K562 (cell line): ENCODE results near the gene SOWAHC. TPM values are rescaled to one million over a fixed set of nuclear protein-coding genes. Genes with fewer than 3 reads are reported as not detected.

Experiments
- ATAC-seq: fragments of 200-7000 bp; cut with Tn5 transposase; 3 replicates; pipeline ENCODE4 v1.9.1; 2020; ENCODE audit warnings: moderate library complexity
- BruUV-seq: library from RNA; stranded (reverse); fragments of 400-500 nt; replicated peaks from 2 replicates; lab custom pipeline; 2021; lab: Mats Ljungman, UMichigan
- CTCF ChIA-PET: fragments of 300-600 bp; formaldehyde crosslinking; extraction: SDS; loops from one replicate; lab custom pipeline; 2021; ENCODE audit warnings: low intra/inter-chr PET ratio; lab: Yijun Ruan, JAX
- POLR2A ChIA-PET: fragments of 300-600, 350-650 bp; sonication (Branson Sonifier 250); formaldehyde crosslinking; extraction: SDS; loops from one replicate; lab custom pipeline; 2021; ENCODE audit warnings: antibody characterized with exemption, inconsistent platforms; lab: Yijun Ruan, JAX
- DNase-seq, 4 experiments: peaks; one replicate each; pipeline versions ENCODE4 v3.0.0 to v3.0.0-alpha.2; 2011 to 2018; ENCODE audit warnings: low spot score in 3 of 4, mixed read lengths in 3 of 4; ENCODE audit errors: extremely low read depth in 1 of 4
- FAIRE-seq: peaks from 2 replicates; lab custom pipeline; 2011; peaks lifted over from hg19 to GRCh38; lab: Jason Lieb, UNC
- H2AFZ ChIP-seq: 2 replicates; pipeline ENCODE4 v1.6.0; 2011; ENCODE audit warnings: low read depth, low read length, control low read depth, inconsistent platforms
- H3K27ac ChIP-seq: fragments of 200-600 bp; 3 replicates; pipeline ENCODE4 v1.8.0; 2011; ENCODE audit warnings: low read depth, mild to moderate bottlenecking, control low read depth, inconsistent platforms, low read length, moderate library complexity, mixed read lengths; ENCODE audit errors: extremely low read depth
- H3K27me3 ChIP-seq, 2 experiments: fragments of 300-600 bp in 1 of 2; 2 replicates in 1 of 2; 3 replicates in 1 of 2; pipeline versions ENCODE4 v1.6.0 to v1.8.0; 2011; ENCODE audit warnings: inconsistent platforms in 2 of 2, low read length in 2 of 2, mild to moderate bottlenecking in 1 of 2, mixed read lengths in 1 of 2, moderate library complexity in 1 of 2; ENCODE audit not compliant: control insufficient read depth in 2 of 2, insufficient read depth in 2 of 2
- H3K36me3 ChIP-seq: fragments of 300-600 bp; 3 replicates; pipeline ENCODE4 v1.8.0; 2011; ENCODE audit warnings: mild to moderate bottlenecking, low read length, inconsistent platforms; ENCODE audit not compliant: control insufficient read depth, insufficient read depth
- H3K4me1 ChIP-seq, 2 experiments: fragments of 200-600 bp in 1 of 2; replicated peaks in 1 of 2; 2 replicates in 1 of 2; 3 replicates in 1 of 2; pipeline versions ENCODE4 v1.5.1 to v1.8.0; 2011; ENCODE audit warnings: inconsistent platforms in 2 of 2, low read length in 2 of 2, mild to moderate bottlenecking in 1 of 2, mixed read lengths in 1 of 2, moderate library complexity in 1 of 2; ENCODE audit not compliant: control insufficient read depth in 2 of 2, insufficient read depth in 2 of 2
- H3K4me2 ChIP-seq: 2 replicates; pipeline ENCODE4 v1.6.1; 2011; ENCODE audit warnings: low read length, control low read depth, inconsistent platforms, mixed read lengths; ENCODE audit not compliant: insufficient read depth
- H3K4me3 ChIP-seq: fragments of 200-600 bp; sonication (generic), shearing (Covaris generic); 2 replicates; pipeline ENCODE4 v1.5.1; 2016; ENCODE audit warnings: control low read depth, inconsistent platforms
- H3K79me2 ChIP-seq: fragments of 200-600 bp; 3 replicates; pipeline ENCODE4 v1.8.0; 2011; ENCODE audit warnings: low read length, inconsistent platforms; ENCODE audit not compliant: control insufficient read depth, insufficient read depth
- H3K9ac ChIP-seq, 2 experiments: 2 replicates each; pipeline versions ENCODE4 v1.6.0 to v1.6.1; 2011; ENCODE audit warnings: low read depth in 2 of 2, low read length in 2 of 2, control low read depth in 1 of 2, inconsistent platforms in 1 of 2, mild to moderate bottlenecking in 1 of 2, mixed read lengths in 1 of 2; ENCODE audit not compliant: insufficient read depth in 1 of 2
- H3K9me1 ChIP-seq: one replicate; pipeline ENCODE4 v1.6.0; 2011; ENCODE audit warnings: inconsistent platforms, mild to moderate bottlenecking, low read length, moderate library complexity; ENCODE audit not compliant: control insufficient read depth, insufficient read depth
- H3K9me3 ChIP-seq: replicated peaks from 2 replicates; pipeline ENCODE4 v1.5.1; 2011; ENCODE audit warnings: low read depth, low read length, inconsistent platforms; ENCODE audit not compliant: control insufficient read depth, insufficient read depth
- H4K20me1 ChIP-seq: replicated peaks from 2 replicates; pipeline ENCODE4 v1.6.1; 2011; ENCODE audit warnings: low read length, inconsistent platforms, mixed read lengths; ENCODE audit not compliant: control insufficient read depth, insufficient read depth
- ADNP ChIP-seq: fragments of 200-800 bp; sonication (Bioruptor generic); IDR thresholded peaks from 2 replicates; pipeline ENCODE4 v1.6.1; 2016; ENCODE audit warnings: missing genetic modification characterization, missing compliant biosample characterization
- ARID1B ChIP-seq: fragments of 450-650 bp; IDR thresholded peaks from 2 replicates; pipeline ENCODE4 v1.6.1; 2016; ENCODE audit warnings: antibody characterized with exemption, mild to moderate bottlenecking, inconsistent platforms
- CHD4 ChIP-seq: fragments of 200-600 bp; sonication (generic); IDR thresholded peaks from 3 replicates; pipeline ENCODE4 v1.6.1; 2012; ENCODE audit warnings: low read depth, mild to moderate bottlenecking, mixed read lengths, low read length, inconsistent platforms; ENCODE audit not compliant: insufficient read depth, insufficient replicate concordance, poor library complexity, severe bottlenecking
- EWSR1 ChIP-seq: fragments of 450-650 bp; IDR thresholded peaks from 2 replicates; pipeline ENCODE4 v1.6.1; 2018; ENCODE audit warnings: borderline replicate concordance, mild to moderate bottlenecking, low read depth, moderate library complexity; ENCODE audit not compliant: partially characterized antibody
- KDM4B ChIP-seq, 2 experiments: fragments of 450-650 bp in 1 of 2; sonication (generic) in 1 of 2; IDR thresholded peaks; 2 replicates each; pipeline ENCODE4 v1.6.1; 2016 to 2017; ENCODE audit warnings: borderline replicate concordance in 2 of 2, antibody characterized with exemption in 1 of 2, low read depth in 1 of 2, mild to moderate bottlenecking in 1 of 2
- L3MBTL2 ChIP-seq: fragments of 450-650 bp; IDR thresholded peaks from 2 replicates; pipeline ENCODE4 v1.6.1; 2016; ENCODE audit warnings: mild to moderate bottlenecking, moderate library complexity
- NR0B1 ChIP-seq: fragments of 450-650 bp; IDR thresholded peaks from one replicate; pipeline ENCODE4 v1.6.1; 2018; ENCODE audit warnings: mild to moderate bottlenecking, moderate library complexity; ENCODE audit not compliant: partially characterized antibody
- POLR3A ChIP-seq: IDR thresholded peaks from 2 replicates; pipeline ENCODE4 v1.6.1; 2011; ENCODE audit warnings: borderline replicate concordance, mild to moderate bottlenecking, moderate library complexity; ENCODE audit not compliant: insufficient read length, insufficient read depth; ENCODE audit errors: extremely low read depth
- PYGO2 ChIP-seq: fragments of 450-650 bp; IDR thresholded peaks from 2 replicates; pipeline ENCODE4 v1.6.1; 2016; ENCODE audit warnings: mild to moderate bottlenecking, missing genetic modification characterization, moderate library complexity, missing compliant biosample characterization
- SAFB ChIP-seq: fragments of 200-400 bp; formaldehyde crosslinking; IDR thresholded peaks from 2 replicates; pipeline ENCODE4 v1.6.1; 2017; ENCODE audit warnings: low read depth, low read length, borderline replicate concordance
- ZNF175 ChIP-seq: fragments of 200-800 bp; sonication (Bioruptor generic); IDR thresholded peaks from 2 replicates; pipeline ENCODE4 v1.6.1; 2016; ENCODE audit warnings: low read depth, mild to moderate bottlenecking, missing genetic modification characterization, missing compliant biosample characterization
- ZNF263 ChIP-seq: sonication (generic); formaldehyde crosslinking; IDR thresholded peaks from 2 replicates; pipeline ENCODE4 v1.8.0; 2022; ENCODE audit warnings: mild to moderate bottlenecking, missing genetic modification reagents, borderline replicate concordance
- ZNF274 ChIP-seq: IDR thresholded peaks from 2 replicates; pipeline ENCODE4 v1.6.1; 2011; ENCODE audit warnings: low read depth, mild to moderate bottlenecking, low read length, moderate library complexity, borderline replicate concordance
- ZNF316 ChIP-seq: fragments of 450-650 bp; IDR thresholded peaks from 2 replicates; pipeline ENCODE4 v1.6.1; 2016
- ZNF507 ChIP-seq: conservative IDR thresholded peaks from 2 replicates; pipeline ENCODE4 v1.6.1; 2017; ENCODE audit warnings: missing genetic modification characterization, missing compliant biosample characterization
- WGBS: fragments of 100-300 bp; shearing (Covaris generic); methylation state at CpG from one replicate; pipeline ENCODE4 v1.1.6; 2016; ENCODE audit warnings: low coverage, mixed read lengths; ENCODE audit not compliant: insufficient coverage; ENCODE audit errors: missing lambda C conversion rate; 5-methylcytosine and 5-hydroxymethylcytosine counted together
- in situ Hi-C: fragments of 300-500 bp; cut with MboI; formaldehyde crosslinking; loops from 4 replicates; pipeline ENCODE4 v1.15.0; 2018; ENCODE audit warnings: inconsistent platforms, mixed read lengths
- intact Hi-C: fragments of 100-400 bp; cut with micrococcal nuclease; formaldehyde crosslinking; loops from 2 replicates; pipeline ENCODE4 v1.14.2; 2022
- polyA plus RNA-seq, 8 experiments: library from polyadenylated mRNA; depleted of rRNA in 4 of 8; stranded (reverse) in 5 of 8; unstranded in 3 of 8; fragments of >200 nt; fragmentation: Nextera tagmentation in 2 of 8; fragmentation: Illumina TruSeq in 1 of 8; extraction: Ambion mirVana in 2 of 8; extraction: Trizol in 1 of 8; gene quantifications; 2 replicates each; pipeline versions ENCODE4 v1.2.1 to v1.2.3, GENCODE V29; 2011 to 2014; ENCODE audit warnings: inconsistent platforms in 1 of 8, missing spikeins in 1 of 8
- total RNA-seq, 7 experiments: library from RNA; depleted of rRNA in 6 of 7; stranded (reverse); fragments of >200 nt in 6 of 7; fragmentation: Illumina TruSeq in 2 of 7; extraction: Trizol in 2 of 7; gene quantifications; 2 replicates each; pipeline versions ENCODE4 v1.2.1 to v1.2.3, GENCODE V29; 2011 to 2021; ENCODE audit warnings: low replicate concordance in 1 of 7
- TF ChIP-seq, protein P1 (sequence below): IDR thresholded peaks from 2 replicates; pipeline ENCODE4 v1.6.1; 2011; ENCODE audit not compliant: insufficient read length; ENCODE audit errors: extremely low read depth

Gene SOWAHC
- total and polyA plus RNA-seq, 9 of the 15 experiments (the other 6 are each of a cell fraction or from before 2014, with no cell fraction given): 0.04 TPM; not detected in 8

DNA sequence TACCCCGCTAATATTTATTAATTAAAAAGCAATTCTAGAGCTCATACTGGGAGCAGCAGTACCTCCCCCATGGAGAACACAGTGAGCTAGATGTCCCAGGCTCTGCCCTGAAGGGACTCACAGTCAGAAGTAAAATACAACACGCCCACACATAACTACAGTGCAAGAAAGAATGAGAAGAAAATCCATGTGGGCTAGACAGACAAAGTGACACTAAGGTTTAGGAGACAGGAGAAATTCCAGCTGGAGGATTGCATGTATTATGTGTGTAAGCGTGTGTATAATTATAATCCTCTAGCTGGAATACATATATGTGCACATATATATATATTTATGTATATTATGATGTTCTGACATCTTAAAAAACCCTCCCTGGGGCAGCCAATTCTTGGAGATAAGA, 15.7 kb downstream of the SOWAHC start:
- Histone ChIP-seq H3K9me3 (no peaks in the 10 kb centered on the region), H2AFZ (no peak overlapping the region), H3K4me1 (no peaks in the 10 kb centered on the region), H3K4me2 (no peak overlapping the region), H3K27me3 (peaks cover 0 to 14% of the 10 kb centered on the region in 2 experiments; a peak in 2 of 5 replicates), H3K9me1 (no peaks in the 10 kb centered on the region), H3K9ac (no peak overlapping the region), H3K36me3 (no peaks in the 10 kb centered on the region), H3K79me2 (no peaks in the 10 kb centered on the region), H3K27ac (no peak overlapping the region), H4K20me1 (no peaks in the 10 kb centered on the region), H3K4me3 (no peak overlapping the region)
- BruUV-seq: no TSS peak
- in situ Hi-C loops: no loop called here
- POLR2A ChIA-PET: no interaction called here
- intact Hi-C loops: no loop called here
- no peak for ATAC-seq
- no peak for FAIRE-seq
- DNase-seq: no peak
- 2% methylated on average over 3 of the region's 3 CpGs for WGBS
- CTCF ChIA-PET: no interaction called here
- TF ChIP-seq POLR3A (no peak), EWSR1 (no peak), ZNF175 (CRISPR knock-in tag) (no peak), ZNF274 (no peak), ZNF263 (CRISPR knock-in tag) (no peak), SAFB (no peak), NR0B1 (no peak), PYGO2 (tag) (no peak), CHD4 (no peak), L3MBTL2 (no peak), ADNP (tag) (no peak), ZNF507 (tag) (no peak), ZNF316 (no peak), KDM4B (IDR thresholded peaks at IDR 0.05; ENCODE audit: borderline replicate concordance in 2 of 2, low read depth in 1 of 2) (no peak), ARID1B (no peak)
- TF ChIP-seq, protein P1, sequence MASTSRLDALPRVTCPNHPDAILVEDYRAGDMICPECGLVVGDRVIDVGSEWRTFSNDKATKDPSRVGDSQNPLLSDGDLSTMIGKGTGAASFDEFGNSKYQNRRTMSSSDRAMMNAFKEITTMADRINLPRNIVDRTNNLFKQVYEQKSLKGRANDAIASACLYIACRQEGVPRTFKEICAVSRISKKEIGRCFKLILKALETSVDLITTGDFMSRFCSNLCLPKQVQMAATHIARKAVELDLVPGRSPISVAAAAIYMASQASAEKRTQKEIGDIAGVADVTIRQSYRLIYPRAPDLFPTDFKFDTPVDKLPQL: no peak
